ENCODE results near the gene ADGRF4.

DNA sequence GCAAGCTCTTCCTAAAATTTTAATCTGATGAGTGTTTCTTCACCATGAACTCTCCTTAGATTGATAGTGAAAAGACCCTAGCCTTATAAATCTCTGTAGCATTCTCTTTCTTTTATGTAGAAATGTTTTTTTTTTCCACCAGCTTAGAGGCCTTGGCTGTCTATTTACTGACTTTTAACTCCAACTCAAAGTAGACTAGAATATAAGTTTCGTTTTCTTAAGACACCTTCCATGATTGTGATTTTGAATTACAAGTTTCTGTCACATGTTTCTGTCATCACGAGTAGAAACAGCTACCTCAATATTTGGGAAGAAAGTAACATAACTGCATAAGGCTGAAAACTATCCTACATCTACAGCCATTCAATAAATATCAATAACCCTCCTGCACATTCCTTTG lies 17.8 kb downstream of the ADGRF4 start:
- TF ChIP-seq, protein P1, sequence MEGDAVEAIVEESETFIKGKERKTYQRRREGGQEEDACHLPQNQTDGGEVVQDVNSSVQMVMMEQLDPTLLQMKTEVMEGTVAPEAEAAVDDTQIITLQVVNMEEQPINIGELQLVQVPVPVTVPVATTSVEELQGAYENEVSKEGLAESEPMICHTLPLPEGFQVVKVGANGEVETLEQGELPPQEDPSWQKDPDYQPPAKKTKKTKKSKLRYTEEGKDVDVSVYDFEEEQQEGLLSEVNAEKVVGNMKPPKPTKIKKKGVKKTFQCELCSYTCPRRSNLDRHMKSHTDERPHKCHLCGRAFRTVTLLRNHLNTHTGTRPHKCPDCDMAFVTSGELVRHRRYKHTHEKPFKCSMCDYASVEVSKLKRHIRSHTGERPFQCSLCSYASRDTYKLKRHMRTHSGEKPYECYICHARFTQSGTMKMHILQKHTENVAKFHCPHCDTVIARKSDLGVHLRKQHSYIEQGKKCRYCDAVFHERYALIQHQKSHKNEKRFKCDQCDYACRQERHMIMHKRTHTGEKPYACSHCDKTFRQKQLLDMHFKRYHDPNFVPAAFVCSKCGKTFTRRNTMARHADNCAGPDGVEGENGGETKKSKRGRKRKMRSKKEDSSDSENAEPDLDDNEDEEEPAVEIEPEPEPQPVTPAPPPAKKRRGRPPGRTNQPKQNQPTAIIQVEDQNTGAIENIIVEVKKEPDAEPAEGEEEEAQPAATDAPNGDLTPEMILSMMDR (conservative IDR thresholded peaks at IDR 0.05 in 1 of 2, IDR thresholded peaks at IDR 0.05 in 1 of 2; ENCODE audit: extremely low read depth in 1 of 2, insufficient read depth in 1 of 2, low read depth in 1 of 2, low read length in 2 of 2): no peak
- TF ChIP-seq EZH2 (IDR thresholded peaks at IDR 0.05; ENCODE audit: borderline replicate concordance, low read length): no peak
